Activated CD4-positive, CD25-positive, alpha-beta regulatory T cell treated with anti-CD3 and anti-CD28 coated beads, Interleukin-2, amount 50 U/mL, for 24 hours (primary cell): ENCODE measurements around the gene FAM83B.
"Not testable (repeated sequence)": the region's sequence is repeated elsewhere in the genome, so short reads cannot be mapped to it uniquely, and the experiment has no call there.

Experiments
- ATAC-seq, 2 donors: fragments of 150-1000 bp; cut with Tn5 transposase; one replicate each; pipeline ENCODE4 v1.10.0; 2021; ENCODE audit warnings: mild to moderate bottlenecking in 1 of 2, moderate library complexity in 1 of 2

FAM83B gene

GRCh38 chr6:54898767-54899166 is 52.2 kb downstream of the FAM83B start:
- no peak for ATAC-seq

- ATAC-seq = no peak
These were observed 52.9 kb downstream of the FAM83B start for GRCh38 chr6:54899442-54899841.

- no peak for ATAC-seq
These were observed 53.4 kb downstream of the FAM83B start for GRCh38 chr6:54899986-54900385.

- no peak for ATAC-seq
These were observed 54.1 kb downstream of the FAM83B start for GRCh38 chr6:54900666-54901065.

- no peak for ATAC-seq
These were observed 57.3 kb downstream of the FAM83B start for GRCh38 chr6:54903884-54904283.

GRCh38 chr6:54907355-54907754 is 60.8 kb downstream of the FAM83B start:
- ATAC-seq = no peak

GRCh38 chr6:54909184-54909583 is 62.6 kb downstream of the FAM83B start:
- no peak for ATAC-seq

GRCh38 chr6:54910431-54910884 is 63.9 kb downstream of the FAM83B start:
- ATAC-seq = no peak

- no peak for ATAC-seq
These were observed 64.3 kb downstream of the FAM83B start for GRCh38 chr6:54910921-54911320.

GRCh38 chr6:54913211-54913610 is 66.6 kb downstream of the FAM83B start:
- no peak for ATAC-seq

GRCh38 chr6:54916858-54917257 is 70.3 kb downstream of the FAM83B start:
- no peak for ATAC-seq

GRCh38 chr6:54920628-54921027 is 74.1 kb downstream of the FAM83B start:
- no peak for ATAC-seq

- ATAC-seq = no peak
These were observed 75.3 kb downstream of the FAM83B start for GRCh38 chr6:54921891-54922290.

- ATAC-seq = no peak
These were observed 82.8 kb downstream of the FAM83B start for GRCh38 chr6:54929245-54929909.

- ATAC-seq = no peak
These were observed 86.1 kb downstream of the FAM83B start for GRCh38 chr6:54932622-54933021.

GRCh38 chr6:54935739-54936138 is 89.2 kb downstream of the FAM83B start:
- no peak for ATAC-seq

GRCh38 chr6:54937371-54937770 is 90.8 kb downstream of the FAM83B start:
- no peak for ATAC-seq

GRCh38 chr6:54957698-54958097 is 111.1 kb downstream of the FAM83B start:
- no peak for ATAC-seq

- ATAC-seq = no peak
These were observed 111.9 kb downstream of the FAM83B start for GRCh38 chr6:54958446-54958845.

- no peak for ATAC-seq
These were observed 113.2 kb downstream of the FAM83B start for GRCh38 chr6:54959820-54960219.

- ATAC-seq = not testable (repeated sequence)
These were observed 114.8 kb downstream of the FAM83B start for GRCh38 chr6:54961372-54961771.

GRCh38 chr6:54970337-54970736 is 123.8 kb downstream of the FAM83B start:
- ATAC-seq = no peak

GRCh38 chr6:54971825-54972224 is 125.3 kb downstream of the FAM83B start:
- no peak for ATAC-seq

- ATAC-seq = not testable (repeated sequence)
These were observed 132.6 kb downstream of the FAM83B start for GRCh38 chr6:54979161-54979560.
